GM18519 (cell line): ENCODE results near the gene TXNDC8.
"Not testable (repeated sequence)": the region's sequence is repeated elsewhere in the genome, so short reads cannot be mapped to it uniquely, and the experiment has no call there.

Experiments
- ATAC-seq: cut with Tn5 transposase; IDR thresholded peaks from one replicate; pipeline ENCODE4 v1.9.1; 2021; ENCODE audit warnings: mild to moderate bottlenecking, moderate library complexity; ENCODE audit not compliant: unreplicated experiment, low FRiP score

TXNDC8 gene

GRCh38 chr9:110328763-110329162 lies 8.9 kb downstream of the TXNDC8 start:
- no peak for ATAC-seq

GRCh38 chr9:110327716-110328115 lies 9.9 kb downstream of the TXNDC8 start:
- ATAC-seq, result no peak

GRCh38 chr9:110323818-110324217 lies 13.8 kb downstream of the TXNDC8 start:
- ATAC-seq, result no peak

GRCh38 chr9:110320651-110321445 lies 16.8 kb downstream of the TXNDC8 start:
- ATAC-seq, result no peak

GRCh38 chr9:110319781-110320492 lies 17.7 kb downstream of the TXNDC8 start:
- no peak for ATAC-seq

GRCh38 chr9:110317911-110318310 lies 19.8 kb downstream of the TXNDC8 start:
- ATAC-seq, result no peak

- ATAC-seq, result peak; percentile 92
Observed at GRCh38 chr9:110316261-110317075, 21.2 kb downstream of the TXNDC8 start.

GRCh38 chr9:110311978-110312377 lies 25.7 kb downstream of the TXNDC8 start:
- ATAC-seq, result not testable (repeated sequence)

- no peak for ATAC-seq
Observed at GRCh38 chr9:110309681-110310080, 28.0 kb downstream of the TXNDC8 start.

GRCh38 chr9:110308633-110309038 lies 29.0 kb downstream of the TXNDC8 start:
- no peak for ATAC-seq

- no peak for ATAC-seq
Observed at GRCh38 chr9:110307191-110307590, 30.5 kb downstream of the TXNDC8 start.

- no peak for ATAC-seq
Observed at GRCh38 chr9:110303133-110303532, 34.5 kb downstream of the TXNDC8 start.

GRCh38 chr9:110298043-110298605 lies 39.5 kb downstream of the TXNDC8 start:
- ATAC-seq, result no peak

- ATAC-seq, result no peak
Observed at GRCh38 chr9:110293248-110293647, 44.4 kb downstream of the TXNDC8 start.

- ATAC-seq, result no peak
Observed at GRCh38 chr9:110291921-110292557, 45.6 kb downstream of the TXNDC8 start.

GRCh38 chr9:110290001-110290400 lies 47.7 kb downstream of the TXNDC8 start:
- no peak for ATAC-seq

GRCh38 chr9:110288503-110288902 lies 49.2 kb downstream of the TXNDC8 start:
- ATAC-seq, result no peak

GRCh38 chr9:110287289-110287680 lies 50.4 kb downstream of the TXNDC8 start:
- no peak for ATAC-seq

- no peak for ATAC-seq
Observed at GRCh38 chr9:110284211-110284844, 53.3 kb downstream of the TXNDC8 start.

GRCh38 chr9:110283751-110284150 lies 53.9 kb downstream of the TXNDC8 start:
- ATAC-seq, result no peak
